Activated CD8-positive, alpha-beta T cell treated with anti-CD3 and anti-CD28 coated beads for 36 hours (primary cell): ENCODE measurements around the gene IL20. TPM values are rescaled to one million over a fixed set of nuclear protein-coding genes. Genes with fewer than 3 reads are reported as not detected.

Experiments used
- ATAC-seq: fragments of 200-7000 bp; cut with Tn5 transposase; one replicate; pipeline ENCODE4 v1.10.0; 2021; ENCODE audit warnings: mild to moderate bottlenecking, moderate library complexity
- CTCF ChIA-PET: fragments of 350-600 bp; sonication (Branson Sonifier 250); formaldehyde crosslinking; loops from one replicate; lab custom pipeline; 2021; ENCODE audit warnings: antibody characterized with exemption; lab: Charles Lee
- POLR2A ChIA-PET: fragments of 350-600 bp; sonication (Branson Sonifier 250); formaldehyde crosslinking; loops from one replicate; lab custom pipeline; 2021; ENCODE audit warnings: antibody characterized with exemption; lab: Charles Lee
- DNase-seq: peaks from one replicate; pipeline ENCODE4 v3.0.0-alpha.2; 2020
- H3K27ac Mint-ChIP-seq: one replicate; pipeline ENCODE4 v1.8.0; 2021; ENCODE audit warnings: mild to moderate bottlenecking, mixed read lengths
- H3K27me3 Mint-ChIP-seq: one replicate; pipeline ENCODE4 v1.8.0; 2021; ENCODE audit warnings: mixed read lengths
- H3K36me3 Mint-ChIP-seq: one replicate; pipeline ENCODE4 v1.8.0; 2021; ENCODE audit warnings: low read depth, mixed read lengths
- H3K4me1 Mint-ChIP-seq: one replicate; pipeline ENCODE4 v1.8.0; 2021; ENCODE audit warnings: low read depth, mixed read lengths
- H3K4me3 Mint-ChIP-seq: one replicate; pipeline ENCODE4 v1.8.0; 2021; ENCODE audit warnings: mild to moderate bottlenecking, moderate library complexity, mixed read lengths
- H3K9me3 Mint-ChIP-seq: one replicate; pipeline ENCODE4 v1.8.0; 2021; ENCODE audit warnings: mixed read lengths
- intact Hi-C: fragments of 100-400 bp; cut with micrococcal nuclease; formaldehyde crosslinking; loops from one replicate; pipeline ENCODE4 v1.10.0; 2022
- total RNA-seq, 2 experiments: library from RNA; stranded (reverse); gene quantifications; one replicate each; pipeline ENCODE4 v1.2.3, GENCODE V29; 2021
- TF ChIP-seq, protein P1 (sequence below): fragments of 200-600 bp; IDR thresholded peaks from one replicate; pipeline ENCODE4 v1.8.0; 2022; ENCODE audit warnings: antibody characterized with exemption, mild to moderate bottlenecking

Gene IL20
- total RNA-seq, 2 experiments from 2014 or later = not detected

DNA sequence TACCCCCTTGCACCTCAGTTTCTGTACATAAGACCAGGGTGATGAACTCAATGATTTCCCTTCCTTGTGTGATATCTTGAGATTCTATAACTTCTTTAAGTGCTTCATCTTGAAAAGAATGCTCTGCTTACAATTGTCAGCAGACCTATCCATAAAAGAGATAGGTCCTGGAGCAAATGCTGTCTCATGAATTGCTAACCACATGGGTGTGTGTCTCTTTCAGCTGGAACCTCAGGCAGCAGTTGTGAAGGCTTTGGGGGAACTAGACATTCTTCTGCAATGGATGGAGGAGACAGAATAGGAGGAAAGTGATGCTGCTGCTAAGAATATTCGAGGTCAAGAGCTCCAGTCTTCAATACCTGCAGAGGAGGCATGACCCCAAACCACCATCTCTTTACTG is 2.8 kb downstream of the IL20 start:
- ChIA-PET POLR2A (interaction anchor here (1.4 kb wide), 1 partner anchor 29 kb away, joined by 3 read pairs; the partner anchor contains the start of gene IL24), CTCF (interaction anchor here (0.8 to 6.5 kb wide), 9 partner anchors 10 to 128 kb away, joined by 3 to 100 read pairs (median 4); no protein-coding TSS in a partner anchor)
- TF ChIP-seq, protein P1, sequence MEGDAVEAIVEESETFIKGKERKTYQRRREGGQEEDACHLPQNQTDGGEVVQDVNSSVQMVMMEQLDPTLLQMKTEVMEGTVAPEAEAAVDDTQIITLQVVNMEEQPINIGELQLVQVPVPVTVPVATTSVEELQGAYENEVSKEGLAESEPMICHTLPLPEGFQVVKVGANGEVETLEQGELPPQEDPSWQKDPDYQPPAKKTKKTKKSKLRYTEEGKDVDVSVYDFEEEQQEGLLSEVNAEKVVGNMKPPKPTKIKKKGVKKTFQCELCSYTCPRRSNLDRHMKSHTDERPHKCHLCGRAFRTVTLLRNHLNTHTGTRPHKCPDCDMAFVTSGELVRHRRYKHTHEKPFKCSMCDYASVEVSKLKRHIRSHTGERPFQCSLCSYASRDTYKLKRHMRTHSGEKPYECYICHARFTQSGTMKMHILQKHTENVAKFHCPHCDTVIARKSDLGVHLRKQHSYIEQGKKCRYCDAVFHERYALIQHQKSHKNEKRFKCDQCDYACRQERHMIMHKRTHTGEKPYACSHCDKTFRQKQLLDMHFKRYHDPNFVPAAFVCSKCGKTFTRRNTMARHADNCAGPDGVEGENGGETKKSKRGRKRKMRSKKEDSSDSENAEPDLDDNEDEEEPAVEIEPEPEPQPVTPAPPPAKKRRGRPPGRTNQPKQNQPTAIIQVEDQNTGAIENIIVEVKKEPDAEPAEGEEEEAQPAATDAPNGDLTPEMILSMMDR = no peak
- H3K36me3 Mint-ChIP-seq = no peaks in the 10 kb centered on the region
- DNase-seq = no peak
- peaks cover 3% of the 10 kb centered on the region for H3K9me3 Mint-ChIP-seq
- intact Hi-C loops = no loop called here
- H3K27me3 Mint-ChIP-seq = no peaks in the 10 kb centered on the region
- no peak overlapping the region for H3K27ac Mint-ChIP-seq
- H3K4me3 Mint-ChIP-seq = no peak overlapping the region
- peaks cover 12% of the 10 kb centered on the region for H3K4me1 Mint-ChIP-seq
- ATAC-seq = no peak

GRCh38 chr1:206872139-206872538 is 6.7 kb downstream of the IL20 start:
- H3K27ac Mint-ChIP-seq = no peak overlapping the region
- no peaks in the 10 kb centered on the region for H3K27me3 Mint-ChIP-seq
- peaks cover 9% of the 10 kb centered on the region for H3K36me3 Mint-ChIP-seq
- ATAC-seq (no peak), DNase-seq (no peak)
- intact Hi-C loops = no loop called here
- peaks cover 17% of the 10 kb centered on the region for H3K9me3 Mint-ChIP-seq
- ChIA-PET CTCF (interaction anchor here (0.8 to 2.6 kb wide), 10 partner anchors 9 to 145 kb away, joined by 3 to 14 read pairs (median 6); no protein-coding TSS in a partner anchor), POLR2A (interaction anchor here (0.8 kb wide), 1 partner anchor 48 kb away, joined by 4 read pairs; no protein-coding TSS in a partner anchor)
- TF ChIP-seq, protein P1 = no peak
- no peaks in the 10 kb centered on the region for H3K4me1 Mint-ChIP-seq
- H3K4me3 Mint-ChIP-seq = no peak overlapping the region

- H3K9me3 Mint-ChIP-seq = peaks cover 27% of the 10 kb centered on the region
- H3K27ac Mint-ChIP-seq = no peak overlapping the region
- H3K36me3 Mint-ChIP-seq = peaks cover 9% of the 10 kb centered on the region
- TF ChIP-seq, protein P1 = no peak
- CTCF ChIA-PET = interaction anchor here (0.9 to 1.7 kb wide), 6 partner anchors 8 to 38 kb away, joined by 3 to 11 read pairs (median 5); partner anchors contain the start of gene IL20
- H3K4me3 Mint-ChIP-seq = no peak overlapping the region
- no peaks in the 10 kb centered on the region for H3K27me3 Mint-ChIP-seq
- H3K4me1 Mint-ChIP-seq = no peaks in the 10 kb centered on the region
- intact Hi-C loops = no loop called here
- POLR2A ChIA-PET = no interaction called here
- no peak for ATAC-seq
- DNase-seq = no peak
These were observed 8.3 kb downstream of the IL20 start for GRCh38 chr1:206873603-206874188.

GRCh38 chr1:206875752-206876377 is 10.4 kb downstream of the IL20 start:
- DNase-seq (no peak), ATAC-seq (no peak)
- Mint-ChIP-seq H3K27me3 (no peaks in the 10 kb centered on the region), H3K27ac (no peak overlapping the region), H3K4me3 (no peak overlapping the region), H3K4me1 (peaks cover 3% of the 10 kb centered on the region), H3K9me3 (peaks cover 34% of the 10 kb centered on the region), H3K36me3 (peaks cover 13% of the 10 kb centered on the region)
- intact Hi-C loops = no loop called here
- TF ChIP-seq, protein P1 = no peak
- ChIA-PET POLR2A (no interaction called here), CTCF (interaction anchor here (2.3 kb wide), 1 partner anchor 11 kb away, joined by 19 read pairs; the partner anchor contains the start of gene IL20)

DNA sequence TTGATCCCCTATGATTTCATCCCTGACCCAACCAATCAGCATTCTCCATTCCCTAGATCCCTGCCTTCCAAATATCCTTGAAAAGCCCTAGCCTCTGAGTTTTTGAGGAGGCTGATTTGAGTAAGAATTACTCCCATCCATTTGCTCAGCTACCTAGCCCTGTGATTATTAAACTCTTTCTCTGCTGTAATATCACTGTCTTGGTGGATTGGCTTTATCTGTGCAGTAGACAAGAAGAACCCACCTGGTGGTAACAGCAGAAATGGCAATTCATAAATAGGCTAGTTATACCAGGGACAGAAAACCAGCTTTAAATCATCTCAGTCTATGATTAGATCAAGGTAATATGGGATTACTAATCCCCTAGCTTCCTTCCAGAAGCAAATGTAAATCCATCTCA is 13.0 kb downstream of the IL20 start:
- Mint-ChIP-seq H3K4me3 (no peak overlapping the region), H3K9me3 (peaks cover 31% of the 10 kb centered on the region), H3K4me1 (peaks cover 3% of the 10 kb centered on the region), H3K36me3 (peaks cover 13% of the 10 kb centered on the region), H3K27ac (no peak overlapping the region), H3K27me3 (no peaks in the 10 kb centered on the region)
- TF ChIP-seq, protein P1 = no peak
- POLR2A ChIA-PET = interaction anchor here (1.6 kb wide), 1 partner anchor 12 kb away, joined by 4 read pairs; no protein-coding TSS in a partner anchor
- CTCF ChIA-PET = interaction anchor here (0.8 to 5.3 kb wide), 13 partner anchors 10 to 208 kb away, joined by 3 to 40 read pairs (median 4); partner anchors contain the start of gene IL20
- DNase-seq (no peak), ATAC-seq (peak; percentile 49)
- intact Hi-C loops = no loop called here
